A673 (cell line): ENCODE measurements around the gene RPS6KA6.
"Not testable (repeated sequence)": the region's sequence is repeated elsewhere in the genome, so short reads cannot be mapped to it uniquely, and the experiment has no call there.

Experiments
- EZH2 ChIP-seq: fragments of 200-600 bp; sonication (generic); IDR thresholded peaks from 2 replicates; pipeline ENCODE4 v1.6.1; 2017; ENCODE audit warnings: borderline replicate concordance, low read depth, mild to moderate bottlenecking, mixed read lengths, antibody characterized with exemption, low read length; ENCODE audit not compliant: poor library complexity, severe bottlenecking
- TF ChIP-seq, protein P1 (sequence below): fragments of 300-800, 200-600 bp; sonication (generic); conservative IDR thresholded peaks from 2 replicates; pipeline ENCODE4 v1.5.1; 2017; ENCODE audit warnings: low read depth, mild to moderate bottlenecking, antibody characterized with exemption, low read length, moderate library complexity, mixed read lengths

DNA sequence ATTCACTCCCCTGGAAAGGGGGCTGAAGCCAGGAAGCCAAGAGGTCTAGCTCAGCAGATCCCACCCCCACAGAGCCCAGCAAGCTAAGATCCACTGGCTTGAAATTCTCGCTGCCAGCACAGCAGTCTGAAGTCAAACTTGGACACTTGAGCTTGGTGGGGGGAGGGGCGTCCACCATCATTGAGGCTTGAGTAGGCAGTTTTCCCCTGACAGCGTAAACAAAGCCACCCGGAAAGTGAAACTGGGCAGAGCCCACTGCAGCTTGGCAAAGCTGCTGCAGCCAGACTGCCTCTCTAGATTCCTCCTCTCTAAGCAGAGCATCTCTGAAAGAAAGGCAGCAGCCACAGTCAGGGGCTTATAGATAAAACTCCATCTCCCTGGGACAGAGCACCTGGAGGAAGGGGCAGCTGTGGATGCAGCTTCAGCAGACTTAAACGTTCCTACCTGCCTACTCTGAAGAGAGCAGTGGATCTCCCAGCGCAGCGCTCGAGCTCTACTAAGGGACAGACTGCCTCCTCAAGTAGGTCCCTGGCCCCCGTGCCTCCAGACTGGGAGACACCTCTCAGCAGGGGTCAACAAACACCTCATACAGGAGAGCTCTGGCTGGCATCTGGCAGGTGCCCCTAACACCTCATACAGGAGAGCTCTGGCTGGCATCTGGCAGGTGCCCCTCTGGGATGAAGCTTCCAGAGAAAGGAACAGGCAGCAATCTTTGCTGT is 108.4 kb downstream of the RPS6KA6 start:
- TF ChIP-seq, protein P1, sequence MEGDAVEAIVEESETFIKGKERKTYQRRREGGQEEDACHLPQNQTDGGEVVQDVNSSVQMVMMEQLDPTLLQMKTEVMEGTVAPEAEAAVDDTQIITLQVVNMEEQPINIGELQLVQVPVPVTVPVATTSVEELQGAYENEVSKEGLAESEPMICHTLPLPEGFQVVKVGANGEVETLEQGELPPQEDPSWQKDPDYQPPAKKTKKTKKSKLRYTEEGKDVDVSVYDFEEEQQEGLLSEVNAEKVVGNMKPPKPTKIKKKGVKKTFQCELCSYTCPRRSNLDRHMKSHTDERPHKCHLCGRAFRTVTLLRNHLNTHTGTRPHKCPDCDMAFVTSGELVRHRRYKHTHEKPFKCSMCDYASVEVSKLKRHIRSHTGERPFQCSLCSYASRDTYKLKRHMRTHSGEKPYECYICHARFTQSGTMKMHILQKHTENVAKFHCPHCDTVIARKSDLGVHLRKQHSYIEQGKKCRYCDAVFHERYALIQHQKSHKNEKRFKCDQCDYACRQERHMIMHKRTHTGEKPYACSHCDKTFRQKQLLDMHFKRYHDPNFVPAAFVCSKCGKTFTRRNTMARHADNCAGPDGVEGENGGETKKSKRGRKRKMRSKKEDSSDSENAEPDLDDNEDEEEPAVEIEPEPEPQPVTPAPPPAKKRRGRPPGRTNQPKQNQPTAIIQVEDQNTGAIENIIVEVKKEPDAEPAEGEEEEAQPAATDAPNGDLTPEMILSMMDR = not testable (repeated sequence)
- not testable (repeated sequence) for TF ChIP-seq EZH2
